GM04504 (cell line): Measurements from ENCODE around the gene SLC1A5.

Experiments used
- DNase-seq: peaks from one replicate; pipeline ENCODE4 v3.0.0-alpha.2; 2012; ENCODE audit warnings: low read depth

SLC1A5 gene

GRCh38 chr19:46725036-46725820 lies 63.2 kb downstream of the SLC1A5 start:
- no peak for DNase-seq
